ENCODE results near the gene EIF4H. TPM values are rescaled to one million over a fixed set of nuclear protein-coding genes. Genes with fewer than 3 reads are reported as not detected.

EIF4H gene
- total and polyA plus RNA-seq, 2 experiments from 2014 or later, result 183 to 309 TPM

- H3K4me2 ChIP-seq, result no peak overlapping the region
- no peaks in the 10 kb centered on the region for H3K9me2 ChIP-seq (ENCODE audit: insufficient read depth)
- H3F3A ChIP-seq (replicated peaks; ENCODE audit: low read depth), result 0 out of 2 replicates have a peak, but pooled peaks cover 4% of the 10 kb centered on the region
- Mint-ChIP-seq H3K9me3 (no peaks in the 10 kb centered on the region), H3K27me3 (ENCODE audit: insufficient read depth, low read depth, poor library complexity) (peaks cover 14% of the 10 kb centered on the region), H3K4me3 (no peak overlapping the region), H3K36me3 (ENCODE audit: low read depth) (no peaks in the 10 kb centered on the region; the same call in 1 of the 3 replicates), H3K4me1 (peaks cover 2% of the 10 kb centered on the region; the same call in 2 of the 3 replicates), H3K27ac (no peak overlapping the region)
- H3K4me1 ChIP-seq (ENCODE audit: insufficient read depth), result no peaks in the 10 kb centered on the region
- H3K27me3 ChIP-seq (ENCODE audit: insufficient read depth), result no peaks in the 10 kb centered on the region
- H3K27ac ChIP-seq (ENCODE audit: low read depth), result no peak overlapping the region
- no peaks in the 10 kb centered on the region for H3K36me3 ChIP-seq (ENCODE audit: insufficient read depth)
- no peak overlapping the region for H3K4me3 ChIP-seq
- TF ChIP-seq ZNF331 (CRISPR knock-in tag; IDR thresholded peaks at IDR 0.05; ENCODE audit: low read depth), result no peak
- TF ChIP-seq ZNF114 (CRISPR knock-in tag; IDR thresholded peaks at IDR 0.05), result no peak
- TF ChIP-seq ETS1 (IDR thresholded peaks at IDR 0.05), result no peak
- no peak for TF ChIP-seq EZH2 (IDR thresholded peaks at IDR 0.05; ENCODE audit: low read depth, unreplicated experiment)
- no peak for TF ChIP-seq JUNB (IDR thresholded peaks at IDR 0.05; ENCODE audit: unreplicated experiment)
- no peak for TF ChIP-seq NANOG (IDR thresholded peaks at IDR 0.05; ENCODE audit: borderline replicate concordance)
- no peaks in the 10 kb centered on the region for H3K79me2 ChIP-seq (replicated peaks; ENCODE audit: insufficient read depth)
- H4K20me1 ChIP-seq (replicated peaks; ENCODE audit: insufficient read depth), result no peaks in the 10 kb centered on the region
- no peak for DNase-seq (ENCODE audit: low spot score)
- no peak overlapping the region for H2AFZ ChIP-seq
- peak; percentile 9; the same call in 2 of the 3 replicates for ATAC-seq
These were observed 45.3 kb downstream of the EIF4H start for GRCh38 chr7:74219416-74219815.

- no peaks in the 10 kb centered on the region for H3K9me3 Mint-ChIP-seq
- H3K4me2 ChIP-seq, result no peak overlapping the region
- peak; percentile 13 for ATAC-seq
- no peak overlapping the region for H3K27ac Mint-ChIP-seq
- H3K27ac ChIP-seq (ENCODE audit: low read depth), result no peak overlapping the region
- 0 out of 2 replicates have a peak, but pooled peaks cover 4% of the 10 kb centered on the region for H3F3A ChIP-seq (replicated peaks; ENCODE audit: low read depth)
- TF ChIP-seq CTCF (conservative IDR thresholded peaks at IDR 0.05; ENCODE audit: low read depth in 2 of 2) (0 out of 4 replicates have a peak, but pooled peaks of 1 of the 2 experiments have one; percentile 2), POLR2AphosphoS5 (IDR thresholded peaks at IDR 0.05; ENCODE audit: low read depth) (no peak), ETS1 (IDR thresholded peaks at IDR 0.05) (no peak), EZH2 (IDR thresholded peaks at IDR 0.05; ENCODE audit: low read depth, unreplicated experiment) (no peak)
- no peak overlapping the region for H3K4me3 ChIP-seq
- H4K20me1 ChIP-seq (replicated peaks; ENCODE audit: insufficient read depth), result no peaks in the 10 kb centered on the region
- no peaks in the 10 kb centered on the region for H3K9me2 ChIP-seq (ENCODE audit: insufficient read depth)
- H3K79me2 ChIP-seq (replicated peaks; ENCODE audit: insufficient read depth), result no peaks in the 10 kb centered on the region
- H3K27me3 Mint-ChIP-seq (ENCODE audit: insufficient read depth, low read depth, poor library complexity), result peaks cover 12% of the 10 kb centered on the region
- peaks cover 2% of the 10 kb centered on the region; the same call in 2 of the 3 replicates for H3K4me1 Mint-ChIP-seq
- no peaks in the 10 kb centered on the region; the same call in 1 of the 3 replicates for H3K36me3 Mint-ChIP-seq (ENCODE audit: low read depth)
- H3K4me3 Mint-ChIP-seq, result no peak overlapping the region
- DNase-seq (ENCODE audit: low spot score), result no peak
- H3K36me3 ChIP-seq (ENCODE audit: insufficient read depth), result no peaks in the 10 kb centered on the region
- H2AFZ ChIP-seq, result no peak overlapping the region
- H3K27me3 ChIP-seq (ENCODE audit: insufficient read depth), result no peaks in the 10 kb centered on the region
- no peaks in the 10 kb centered on the region for H3K4me1 ChIP-seq (ENCODE audit: insufficient read depth)
These were observed 46.1 kb downstream of the EIF4H start for GRCh38 chr7:74220229-74220628.

Data from GM23338 (cell line).